GM21576 (cell line): Measurements from ENCODE around the gene SLC29A2.
"Not testable (repeated sequence)": the region's sequence is repeated elsewhere in the genome, so short reads cannot be mapped to it uniquely, and the experiment has no call there.

ENCODE experiments used
- ATAC-seq: cut with Tn5 transposase; IDR thresholded peaks from one replicate; pipeline ENCODE4 v1.9.1; 2021; ENCODE audit warnings: mild to moderate bottlenecking, moderate library complexity; ENCODE audit not compliant: unreplicated experiment

The SLC29A2 gene

GRCh38 chr11:66321606-66322005 lies 50.0 kb downstream of the SLC29A2 start:
- no peak for ATAC-seq

GRCh38 chr11:66320748-66321147 lies 50.8 kb downstream of the SLC29A2 start:
- ATAC-seq, result not testable (repeated sequence)

GRCh38 chr11:66320289-66320688 lies 51.3 kb downstream of the SLC29A2 start:
- not testable (repeated sequence) for ATAC-seq

GRCh38 chr11:66318600-66318970 lies 53.0 kb downstream of the SLC29A2 start:
- ATAC-seq, result no peak

- no peak for ATAC-seq
These were observed 53.6 kb downstream of the SLC29A2 start for GRCh38 chr11:66317723-66318599.

- no peak for ATAC-seq
These were observed 54.2 kb downstream of the SLC29A2 start for GRCh38 chr11:66317322-66317722.

GRCh38 chr11:66316849-66317251 lies 54.7 kb downstream of the SLC29A2 start, which contains the start of gene CD248:
CD248 (minus strand) TSS chr11:66317044; CDS start chr11:66317027, 17 bp downstream.
- no peak for ATAC-seq

GRCh38 chr11:66315921-66316811 lies 55.4 kb downstream of the SLC29A2 start:
- ATAC-seq, result no peak

- no peak for ATAC-seq
These were observed 56.1 kb downstream of the SLC29A2 start for GRCh38 chr11:66315498-66315885.

GRCh38 chr11:66314561-66315497 lies 56.7 kb downstream of the SLC29A2 start:
- ATAC-seq, result no peak

- no peak for ATAC-seq
These were observed 57.4 kb downstream of the SLC29A2 start for GRCh38 chr11:66314186-66314501.

- ATAC-seq, result no peak
These were observed 58.0 kb downstream of the SLC29A2 start for GRCh38 chr11:66313321-66314185.

- ATAC-seq, result peak; percentile 63
These were observed 58.8 kb downstream of the SLC29A2 start for GRCh38 chr11:66312549-66313320.
